ENCODE data around the gene SLC45A3. TPM values are rescaled to one million over a fixed set of nuclear protein-coding genes. Genes with fewer than 3 reads are reported as not detected.
"Not testable (repeated sequence)": the region's sequence is repeated elsewhere in the genome, so short reads cannot be mapped to it uniquely, and the experiment has no call there.

SLC45A3 gene, protein sequence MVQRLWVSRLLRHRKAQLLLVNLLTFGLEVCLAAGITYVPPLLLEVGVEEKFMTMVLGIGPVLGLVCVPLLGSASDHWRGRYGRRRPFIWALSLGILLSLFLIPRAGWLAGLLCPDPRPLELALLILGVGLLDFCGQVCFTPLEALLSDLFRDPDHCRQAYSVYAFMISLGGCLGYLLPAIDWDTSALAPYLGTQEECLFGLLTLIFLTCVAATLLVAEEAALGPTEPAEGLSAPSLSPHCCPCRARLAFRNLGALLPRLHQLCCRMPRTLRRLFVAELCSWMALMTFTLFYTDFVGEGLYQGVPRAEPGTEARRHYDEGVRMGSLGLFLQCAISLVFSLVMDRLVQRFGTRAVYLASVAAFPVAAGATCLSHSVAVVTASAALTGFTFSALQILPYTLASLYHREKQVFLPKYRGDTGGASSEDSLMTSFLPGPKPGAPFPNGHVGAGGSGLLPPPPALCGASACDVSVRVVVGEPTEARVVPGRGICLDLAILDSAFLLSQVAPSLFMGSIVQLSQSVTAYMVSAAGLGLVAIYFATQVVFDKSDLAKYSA
- polyA plus RNA-seq (ENCODE audit: insufficient read depth in 1 of 5, insufficient read length in 5 of 5, low replicate concordance in 1 of 5), result 1 to 10 TPM; 6.2 to 9.1 (median 8.6) TPM
- long read RNA-seq, donor 1, partial matches to known transcripts, result 0 of 2 reads
- long read RNA-seq, donor 1, other reads (novel, unspliced or antisense), result 0 of 2 reads
- long read RNA-seq, donor 2, partial matches to known transcripts, result 0 of 1 reads
- long read RNA-seq, donor 2, other reads (novel, unspliced or antisense), result 0 of 1 reads
- long read RNA-seq, donor 3, result 0 reads
- long read RNA-seq, donor 4, result 0 reads
- long read RNA-seq, donor 5, partial matches to known transcripts, result 0 of 2 reads
- long read RNA-seq, donor 5, other reads (novel, unspliced or antisense), result 0 of 2 reads
- long read RNA-seq, donor 6, result 0 reads
- long read RNA-seq, donor 7, partial matches to known transcripts, result 0 of 1 reads
- long read RNA-seq, donor 7, other reads (novel, unspliced or antisense), result 0 of 1 reads
- long read RNA-seq, donor 8, result 0 reads

- DNase-seq, result no peak
These were observed at the start of gene SLC45A3 for GRCh38 chr1:205680073-205680851. Gene SLC45A3, minus strand, starts transcription at chr1:205680509. Its CDS starts 15,853 bp downstream, at chr1:205664656.

- DNase-seq, result no peak
These were observed 46.4 kb upstream of the SLC45A3 start for GRCh38 chr1:205726619-205727125.

DNA sequence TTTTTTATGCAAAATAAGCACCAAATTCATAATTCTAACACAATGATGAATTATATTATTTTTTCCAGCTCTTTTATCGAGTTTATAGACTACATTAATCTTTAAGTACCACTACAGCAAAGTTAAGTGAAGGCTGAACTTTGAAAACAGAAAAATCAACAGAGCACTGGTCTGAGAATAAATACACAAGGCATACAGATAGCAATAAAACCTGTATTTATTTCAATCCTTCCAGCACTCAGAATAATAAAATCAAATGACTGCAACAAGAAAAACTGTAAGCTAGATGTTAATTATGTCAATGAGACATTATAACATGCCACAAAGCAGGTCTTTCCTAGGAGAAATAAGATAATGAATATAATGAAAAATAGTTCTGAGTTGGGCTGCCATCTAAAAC lies 45.2 kb upstream of the SLC45A3 start:
- DNase-seq, result no peak

GRCh38 chr1:205720740-205721139 lies 40.4 kb upstream of the SLC45A3 start:
- not testable (repeated sequence) for DNase-seq

DNA sequence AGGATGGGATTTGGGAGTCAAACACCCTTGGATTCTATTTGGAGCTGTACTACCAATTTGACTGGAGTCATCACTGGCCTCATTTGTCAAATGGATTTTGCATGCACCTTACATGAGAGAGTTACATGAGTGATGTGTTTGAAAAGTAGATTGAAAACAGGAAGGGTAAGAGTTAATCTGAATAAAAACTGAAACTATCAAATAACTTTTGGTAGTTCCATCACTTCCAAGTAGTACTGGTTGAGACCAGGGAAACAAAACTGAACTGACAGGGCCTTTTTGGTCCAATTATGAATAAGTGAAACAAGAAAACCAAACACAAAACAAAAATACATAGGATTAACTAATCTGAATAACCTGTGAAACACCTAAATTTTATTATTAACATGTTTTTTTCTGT lies 39.5 kb upstream of the SLC45A3 start:
- DNase-seq, result no peak

DNA sequence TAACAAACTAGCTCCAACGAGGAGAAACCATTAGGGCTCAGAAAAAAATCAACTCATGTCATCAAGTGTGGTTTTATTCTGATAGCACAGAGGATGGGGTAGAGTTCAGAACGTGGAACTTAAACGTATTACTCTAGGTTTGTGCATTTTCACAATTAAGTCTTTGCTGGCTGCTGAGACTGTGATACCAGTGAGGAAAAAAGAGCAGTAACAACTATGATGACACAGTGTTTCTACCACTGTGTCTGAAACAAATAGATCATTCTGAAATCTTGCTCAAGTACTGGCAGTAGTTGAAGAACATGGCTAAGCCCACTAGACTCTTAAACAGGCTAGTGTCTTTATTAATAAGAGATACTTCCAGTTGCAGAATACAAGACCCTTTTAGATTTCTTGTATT lies 38.7 kb upstream of the SLC45A3 start:
- DNase-seq, result no peak

DNA sequence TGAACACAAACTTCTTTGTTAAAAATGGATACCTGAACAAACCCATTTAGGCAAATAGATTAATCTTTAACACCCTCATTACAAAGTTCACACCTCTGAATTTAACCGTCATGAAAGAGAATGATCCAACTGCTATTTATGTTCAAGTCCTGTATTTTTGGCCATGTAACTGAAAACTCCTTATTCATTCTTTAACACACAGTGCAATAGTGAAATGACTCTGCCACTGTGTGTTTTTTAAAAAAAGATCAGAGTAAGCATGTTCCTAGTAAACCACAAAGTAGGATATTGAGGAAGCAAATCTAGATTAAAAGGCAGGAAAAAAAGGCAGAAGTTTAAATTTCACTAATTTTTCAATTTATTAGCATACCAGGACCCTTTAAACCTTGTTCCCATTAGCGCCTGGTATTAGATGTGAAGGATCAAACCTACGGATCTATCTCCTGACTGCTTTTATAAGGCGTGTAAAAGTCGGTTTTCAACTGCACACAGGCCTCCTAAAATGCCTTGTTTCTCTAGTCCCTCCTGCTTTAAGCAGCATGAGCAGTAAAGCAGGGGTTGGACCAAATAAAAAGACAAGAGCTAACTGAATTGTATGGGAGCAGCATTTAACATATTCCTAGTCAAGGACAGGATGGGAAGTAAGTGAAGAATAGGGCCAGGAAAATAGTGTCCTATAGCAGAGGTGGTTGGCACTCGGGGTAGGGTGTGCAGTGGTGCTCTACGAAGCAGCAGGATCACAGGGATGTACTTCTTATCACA lies 36.2 kb upstream of the SLC45A3 start:
- no peak for DNase-seq

GRCh38 chr1:205715628-205716027 lies 35.3 kb upstream of the SLC45A3 start:
- no peak for DNase-seq

GRCh38 chr1:205714906-205715246 lies 34.6 kb upstream of the SLC45A3 start:
- no peak for DNase-seq

- DNase-seq, result peak in 1 of 2 donors; percentile 31
These were observed 34.0 kb upstream of the SLC45A3 start for GRCh38 chr1:205714190-205714905.

GRCh38 chr1:205711105-205712048 lies 31.1 kb upstream of the SLC45A3 start:
- peak; percentile 61 to 78 for DNase-seq

- no peak for DNase-seq
These were observed 30.1 kb upstream of the SLC45A3 start for GRCh38 chr1:205710201-205711062.

DNA sequence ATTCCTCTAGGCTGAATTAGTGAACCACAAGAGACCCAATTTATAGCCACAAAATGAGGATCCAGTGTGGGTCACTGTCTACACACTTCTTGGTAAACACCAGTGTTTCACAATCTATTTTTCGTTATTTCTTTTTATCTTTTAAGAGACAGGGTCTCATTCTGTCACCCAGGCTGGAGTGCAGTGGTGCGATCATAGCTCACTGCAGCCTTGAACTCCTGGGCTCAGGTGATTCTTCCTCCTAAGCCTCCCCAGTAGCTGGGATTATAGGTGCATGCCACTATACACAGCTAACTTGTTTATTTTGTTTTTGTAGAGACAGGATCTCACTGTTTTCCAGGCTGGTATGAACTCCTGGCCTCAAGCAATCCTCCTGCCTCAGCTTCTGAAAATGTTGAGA lies 29.3 kb upstream of the SLC45A3 start:
- DNase-seq, result no peak

GRCh38 chr1:205709059-205709398 lies 28.7 kb upstream of the SLC45A3 start:
- no peak for DNase-seq

DNA sequence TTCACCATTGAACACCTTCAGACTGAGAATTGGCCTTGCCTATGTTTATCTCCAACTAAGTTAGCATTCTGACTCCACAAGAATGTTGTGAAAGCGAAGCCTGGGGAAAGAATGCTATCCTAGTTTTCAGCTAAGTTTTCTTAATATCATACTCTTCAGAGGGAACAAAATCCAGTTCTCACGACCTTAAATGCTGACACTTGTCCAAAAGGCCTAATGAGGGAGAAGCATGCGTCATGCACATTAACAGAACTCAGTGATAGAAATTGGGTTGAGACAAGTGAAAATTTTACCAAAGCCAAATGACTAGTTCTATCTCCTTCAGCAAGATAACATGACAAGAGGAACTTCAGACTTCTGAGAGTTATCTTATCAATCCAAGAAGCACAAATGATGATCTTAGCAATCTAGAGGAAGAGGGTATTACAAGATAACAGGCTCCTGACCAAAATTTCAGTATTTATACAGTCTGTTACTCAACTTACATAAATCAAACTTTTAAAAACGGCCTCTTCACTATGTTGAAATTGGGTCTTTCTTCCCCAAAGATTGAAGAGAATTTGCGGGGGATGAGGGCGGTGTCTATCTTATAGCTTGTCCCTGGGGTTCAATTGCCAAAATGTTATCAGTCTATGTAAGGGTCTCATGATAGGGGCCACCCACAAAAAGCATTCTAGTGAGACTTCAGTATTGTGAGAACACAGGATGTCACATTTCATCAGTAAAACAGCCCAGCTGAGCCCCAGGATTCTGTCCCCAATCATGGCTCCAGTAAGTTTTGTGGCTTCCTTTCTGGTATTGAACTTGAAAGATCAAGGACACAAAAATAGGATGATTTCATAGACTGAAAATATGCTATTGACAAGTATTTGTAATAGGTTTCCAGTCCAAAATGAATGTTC lies 26.5 kb upstream of the SLC45A3 start:
- peak in 1 of 2 donors; percentile 48 for DNase-seq

GRCh38 chr1:205704903-205705302 lies 24.6 kb upstream of the SLC45A3 start:
- DNase-seq, result no peak

DNA sequence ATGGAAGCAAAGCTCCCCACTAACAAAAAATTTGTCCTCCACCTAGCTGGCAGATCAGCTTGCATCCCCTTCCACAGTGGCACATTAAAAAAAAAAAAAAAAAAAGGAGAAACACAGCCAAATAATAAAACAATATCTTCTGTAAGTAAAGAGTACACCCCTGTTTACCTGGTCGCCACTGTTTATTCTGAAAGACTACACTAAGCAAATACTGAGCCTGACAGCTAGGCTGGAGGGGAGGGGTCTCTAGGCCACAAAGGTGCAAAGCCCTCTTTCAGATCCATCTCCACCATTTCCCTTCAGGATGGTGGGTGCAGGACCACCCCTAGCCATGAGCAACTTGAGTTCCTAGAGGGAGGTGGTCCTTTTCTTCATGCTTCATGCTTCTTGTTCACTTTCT lies 22.8 kb upstream of the SLC45A3 start:
- DNase-seq, result no peak

All from right lung (tissue), 10 donors.